ENCODE measurements around the gene ALKBH2. TPM values are rescaled to one million over a fixed set of nuclear protein-coding genes. Genes with fewer than 3 reads are reported as not detected.
A peak's percentile ranks its signal among the peaks of the same experiment; 100 is the strongest.

Gene ALKBH2
- total RNA-seq, 2 donors from 2014 or later: 3.9 to 8.5 TPM

DNA sequence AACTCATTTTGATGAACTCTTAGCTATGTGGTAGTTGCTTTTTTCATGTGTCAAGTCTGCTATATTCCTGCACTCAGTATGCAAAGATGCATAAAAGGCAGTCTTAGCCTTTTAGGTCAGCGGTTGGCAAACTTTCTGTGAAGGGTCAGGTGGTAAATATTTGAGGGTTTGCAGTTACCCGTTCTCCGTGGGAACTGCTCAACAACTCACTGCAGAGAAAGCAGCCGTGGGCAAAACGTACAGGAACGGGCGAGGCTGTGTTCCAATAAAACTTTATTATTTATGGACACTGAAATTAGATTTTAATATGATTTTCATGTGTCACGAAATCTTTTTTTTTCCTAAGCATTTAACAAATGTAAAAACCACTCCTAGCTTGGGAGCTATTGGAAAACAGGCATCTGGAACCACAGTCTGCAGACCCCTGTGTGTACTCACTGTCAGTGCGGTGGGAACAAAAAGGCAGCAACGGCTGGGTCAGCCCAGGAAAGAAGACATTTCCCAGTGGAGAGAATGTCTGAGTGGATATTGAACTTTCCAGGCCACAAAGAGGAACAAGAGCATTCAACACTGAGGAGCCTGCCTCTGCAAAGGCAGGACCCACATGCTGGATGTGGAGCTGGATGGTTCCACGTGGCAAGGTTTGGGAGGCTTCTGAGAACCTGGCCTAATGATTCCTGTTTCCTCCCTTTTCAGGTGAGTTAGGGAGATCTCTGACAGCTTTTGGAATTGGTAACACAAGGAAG lies 19.6 kb upstream of the ALKBH2 start:
- Histone ChIP-seq H3K36me3 (peaks cover 7% of the 10 kb centered on the region), H3K4me3 (no peak overlapping the region), H3K9me3 (no peaks in the 10 kb centered on the region), H3K4me1 (peaks cover 0 to 73% of the 10 kb centered on the region in 2 donors), H3K27me3 (no peaks in the 10 kb centered on the region), H3K27ac (peak overlapping the region; percentile 94 to 95)
- no peak for DNase-seq (ENCODE audit: low spot score)
- no peak for TF ChIP-seq CTCF (IDR thresholded peaks at IDR 0.05)

DNA sequence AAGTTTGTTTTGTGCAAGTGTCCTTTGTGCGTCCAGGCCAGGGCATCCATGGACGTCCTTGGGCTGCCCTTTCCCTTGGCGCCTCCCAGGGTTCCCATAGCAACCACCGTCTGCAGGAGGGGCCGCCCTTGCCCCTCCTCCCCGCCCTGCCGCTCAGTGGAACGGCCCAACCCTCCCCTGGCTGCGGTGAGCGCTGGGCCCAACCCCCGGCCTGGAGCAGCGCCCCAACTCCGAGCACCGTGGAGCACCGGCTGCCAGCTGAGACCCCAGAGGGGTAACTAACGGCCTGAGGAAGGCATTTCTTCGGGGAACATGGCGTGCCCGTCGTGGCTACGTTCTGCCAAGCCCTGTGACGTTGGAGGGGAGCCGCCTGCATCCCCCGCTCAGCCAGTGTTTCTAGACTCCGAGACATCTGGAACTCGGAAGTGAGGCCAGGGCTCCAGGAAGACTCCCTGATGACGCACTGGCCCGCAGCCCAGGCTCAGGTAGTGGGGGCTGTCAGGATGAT lies 17.8 kb upstream of the ALKBH2 start:
- no peaks in the 10 kb centered on the region for H3K27me3 ChIP-seq
- H3K9me3 ChIP-seq: no peaks in the 10 kb centered on the region
- H3K36me3 ChIP-seq: peaks cover 16% of the 10 kb centered on the region
- peak overlapping the region; percentile 49 to 60 for H3K4me3 ChIP-seq
- peak overlapping the region; percentile 94 to 95 for H3K27ac ChIP-seq
- no peak for TF ChIP-seq CTCF (IDR thresholded peaks at IDR 0.05)
- peak; percentile 91 for DNase-seq (ENCODE audit: low spot score)
- H3K4me1 ChIP-seq: peaks cover 0 to 55% of the 10 kb centered on the region in 2 donors

DNA sequence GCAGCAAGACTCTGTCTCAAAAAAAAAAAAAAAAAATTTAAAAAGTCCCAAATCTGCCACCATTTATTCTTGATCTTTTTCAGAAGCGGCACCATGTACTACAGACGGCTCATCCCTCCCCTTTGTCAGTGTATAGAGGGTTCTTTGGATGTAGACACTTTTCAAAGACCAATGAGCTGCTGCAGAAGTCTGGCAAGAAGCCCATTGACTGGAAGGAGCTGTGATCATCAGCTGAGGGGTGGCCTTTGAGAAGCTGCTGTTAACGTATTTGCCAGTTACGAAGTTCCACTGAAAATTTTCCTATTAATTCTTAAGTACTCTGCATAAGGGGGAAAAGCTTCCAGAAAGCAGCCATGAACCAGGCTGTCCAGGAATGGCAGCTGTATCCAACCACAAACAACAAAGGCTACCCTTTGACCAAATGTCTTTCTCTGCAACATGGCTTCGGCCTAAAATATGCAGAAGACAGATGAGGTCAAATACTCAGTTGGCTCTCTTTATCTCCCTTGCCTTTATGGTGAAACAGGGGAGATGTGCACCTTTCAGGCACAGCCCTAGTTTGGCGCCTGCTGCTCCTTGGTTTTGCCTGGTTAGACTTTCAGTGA lies 16.6 kb upstream of the ALKBH2 start:
- no peak overlapping the region for H3K4me3 ChIP-seq
- no peak for DNase-seq (ENCODE audit: low spot score)
- H3K27me3 ChIP-seq: no peaks in the 10 kb centered on the region
- no peak for TF ChIP-seq CTCF (IDR thresholded peaks at IDR 0.05)
- H3K4me1 ChIP-seq: peaks cover 0 to 43% of the 10 kb centered on the region in 2 donors
- peaks cover 28% of the 10 kb centered on the region for H3K36me3 ChIP-seq
- no peaks in the 10 kb centered on the region for H3K9me3 ChIP-seq
- H3K27ac ChIP-seq: peak overlapping the region; percentile 94 to 95

- peaks cover 51% of the 10 kb centered on the region for H3K36me3 ChIP-seq
Observed at GRCh38 chr12:109105176-109105575, 11.9 kb upstream of the ALKBH2 start.

DNA sequence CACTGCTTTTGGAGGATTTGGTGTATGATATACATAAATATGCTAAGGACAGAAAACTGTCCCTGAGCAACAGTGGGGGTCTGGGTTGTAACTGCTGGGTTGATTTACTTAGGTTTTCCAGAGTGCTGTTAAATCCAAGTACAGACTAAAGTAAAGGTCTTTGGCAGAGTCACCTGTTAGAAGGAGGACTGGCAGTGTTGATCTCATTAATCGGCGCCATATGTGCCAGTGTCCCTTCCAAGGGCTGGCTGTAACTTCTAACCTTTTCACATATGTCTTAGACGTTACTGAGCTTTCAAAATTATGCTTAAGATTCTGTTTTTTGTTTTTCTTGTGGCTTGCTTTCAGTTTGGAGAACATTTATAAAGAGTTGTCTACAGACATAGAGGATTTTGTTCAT lies 9.2 kb upstream of the ALKBH2 start:
- no peak for DNase-seq (ENCODE audit: low spot score)
- Histone ChIP-seq H3K4me3 (no peak overlapping the region), H3K27me3 (no peaks in the 10 kb centered on the region), H3K36me3 (peaks cover 44% of the 10 kb centered on the region), H3K27ac (no peak overlapping the region), H3K9me3 (no peaks in the 10 kb centered on the region), H3K4me1 (peaks cover 0 to 14% of the 10 kb centered on the region in 2 donors)
- no peak for TF ChIP-seq CTCF (IDR thresholded peaks at IDR 0.05)

More at GRCh38 chr12:109105176-109105575, 11.9 kb upstream of the ALKBH2 start:
- no peaks in the 10 kb centered on the region for H3K27me3 ChIP-seq
- no peak overlapping the region for H3K27ac ChIP-seq
- no peaks in the 10 kb centered on the region for H3K9me3 ChIP-seq
- no peak overlapping the region for H3K4me3 ChIP-seq
- TF ChIP-seq CTCF (IDR thresholded peaks at IDR 0.05): no peak
- H3K4me1 ChIP-seq: peaks cover 0 to 3% of the 10 kb centered on the region in 2 donors
- no peak for DNase-seq (ENCODE audit: low spot score)

Data from right atrium auricular region (tissue), 2 donors.